Measurements from ENCODE around the gene SELPLG.

DNA sequence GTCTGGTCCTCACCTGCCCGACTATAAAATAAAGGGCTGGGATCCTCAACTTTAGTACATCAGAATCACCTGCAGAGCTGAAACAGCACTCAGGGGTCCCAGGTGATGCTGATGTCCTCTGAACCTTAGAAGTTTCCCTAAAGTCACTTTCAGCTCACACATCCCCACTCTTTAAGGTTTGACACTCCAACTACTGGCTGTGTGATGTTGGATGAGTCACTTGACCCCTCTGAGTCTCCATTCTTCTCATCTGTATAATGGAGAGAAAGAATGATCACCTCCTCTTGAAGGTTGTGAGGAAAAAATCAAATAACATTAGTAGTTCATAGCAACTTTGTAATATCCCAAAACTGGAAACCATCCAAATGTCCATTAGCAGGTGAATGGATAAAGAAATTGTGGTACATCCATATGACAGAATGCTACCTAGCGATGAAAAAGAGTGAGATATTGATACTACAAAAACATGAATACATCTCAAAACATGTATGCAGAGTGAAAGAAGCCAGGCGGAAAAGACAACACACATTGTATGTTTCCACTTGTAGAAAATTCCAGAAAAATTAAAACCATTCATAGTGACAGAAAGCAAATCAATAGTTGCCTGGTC is 49.1 kb downstream of the SELPLG start:
- TF ChIP-seq, protein P1, sequence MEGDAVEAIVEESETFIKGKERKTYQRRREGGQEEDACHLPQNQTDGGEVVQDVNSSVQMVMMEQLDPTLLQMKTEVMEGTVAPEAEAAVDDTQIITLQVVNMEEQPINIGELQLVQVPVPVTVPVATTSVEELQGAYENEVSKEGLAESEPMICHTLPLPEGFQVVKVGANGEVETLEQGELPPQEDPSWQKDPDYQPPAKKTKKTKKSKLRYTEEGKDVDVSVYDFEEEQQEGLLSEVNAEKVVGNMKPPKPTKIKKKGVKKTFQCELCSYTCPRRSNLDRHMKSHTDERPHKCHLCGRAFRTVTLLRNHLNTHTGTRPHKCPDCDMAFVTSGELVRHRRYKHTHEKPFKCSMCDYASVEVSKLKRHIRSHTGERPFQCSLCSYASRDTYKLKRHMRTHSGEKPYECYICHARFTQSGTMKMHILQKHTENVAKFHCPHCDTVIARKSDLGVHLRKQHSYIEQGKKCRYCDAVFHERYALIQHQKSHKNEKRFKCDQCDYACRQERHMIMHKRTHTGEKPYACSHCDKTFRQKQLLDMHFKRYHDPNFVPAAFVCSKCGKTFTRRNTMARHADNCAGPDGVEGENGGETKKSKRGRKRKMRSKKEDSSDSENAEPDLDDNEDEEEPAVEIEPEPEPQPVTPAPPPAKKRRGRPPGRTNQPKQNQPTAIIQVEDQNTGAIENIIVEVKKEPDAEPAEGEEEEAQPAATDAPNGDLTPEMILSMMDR (IDR thresholded peaks at IDR 0.05): no peak
- no peak for TF ChIP-seq POLR2A (IDR thresholded peaks at IDR 0.05)
